Thymus (tissue), 11 donors: ENCODE measurements around the gene NFKBIE. TPM values are rescaled to one million over a fixed set of nuclear protein-coding genes. Genes with fewer than 3 reads are reported as not detected.

ENCODE experiments used
- DNase-seq, 9 donors: peaks; one replicate each; pipeline ENCODE4 v3.0.0-alpha.2; 2013; ENCODE audit warnings: low spot score in 9 of 9, low read depth in 6 of 9, missing footprints in 1 of 9
- H3K27ac ChIP-seq, 2 donors: one replicate each; pipeline ENCODE4 v1.5.1; 2013; ENCODE audit warnings: control low read depth in 1 of 2, low read depth in 1 of 2, low read length in 1 of 2, mild to moderate bottlenecking in 1 of 2, moderate library complexity in 1 of 2
- H3K27me3 ChIP-seq, 2 donors: one replicate each; pipeline ENCODE4 v1.5.1; 2013; ENCODE audit warnings: low read length in 1 of 2; ENCODE audit not compliant: control insufficient read depth in 2 of 2, insufficient read depth in 1 of 2
- H3K36me3 ChIP-seq, 2 donors: one replicate each; pipeline ENCODE4 v1.5.1; 2013; ENCODE audit warnings: low read length in 1 of 2, mild to moderate bottlenecking in 1 of 2, moderate library complexity in 1 of 2; ENCODE audit not compliant: control insufficient read depth in 2 of 2, insufficient read depth in 2 of 2
- H3K4me1 ChIP-seq, 2 donors: one replicate each; pipeline ENCODE4 v1.5.1; 2013; ENCODE audit warnings: low read length in 2 of 2; ENCODE audit not compliant: control insufficient read depth in 2 of 2, insufficient read depth in 2 of 2
- H3K4me3 ChIP-seq, 2 donors: one replicate each; pipeline ENCODE4 v1.5.1; 2013; ENCODE audit warnings: low read length in 2 of 2, control low read depth in 1 of 2, mild to moderate bottlenecking in 1 of 2
- H3K9me3 ChIP-seq, 2 donors: one replicate each; pipeline ENCODE4 v1.5.1; 2013; ENCODE audit warnings: low read length in 1 of 2, mild to moderate bottlenecking in 1 of 2; ENCODE audit not compliant: control insufficient read depth in 2 of 2, insufficient read depth in 1 of 2
- WGBS: extraction: QIAGEN DNeasy Blood & Tissue Kit; methylation state at CpG from one replicate; pipeline ENCODE4 v1.1.7; 2013; 5-methylcytosine and 5-hydroxymethylcytosine counted together
- polyA plus RNA-seq: library from polyadenylated mRNA; stranded (reverse); fragments of 200-250 nt; gene quantifications from one replicate; pipeline ENCODE4 v1.2.3, GENCODE V29; 2013
- total RNA-seq: library from RNA; stranded (reverse); fragments of 120-200 nt; gene quantifications from one replicate; pipeline ENCODE4 v1.2.4, GENCODE V29; 2013
- donor health status: healthy.

Gene NFKBIE
- total and polyA plus RNA-seq, 2 donors: 16.4 to 21.6 TPM

DNA sequence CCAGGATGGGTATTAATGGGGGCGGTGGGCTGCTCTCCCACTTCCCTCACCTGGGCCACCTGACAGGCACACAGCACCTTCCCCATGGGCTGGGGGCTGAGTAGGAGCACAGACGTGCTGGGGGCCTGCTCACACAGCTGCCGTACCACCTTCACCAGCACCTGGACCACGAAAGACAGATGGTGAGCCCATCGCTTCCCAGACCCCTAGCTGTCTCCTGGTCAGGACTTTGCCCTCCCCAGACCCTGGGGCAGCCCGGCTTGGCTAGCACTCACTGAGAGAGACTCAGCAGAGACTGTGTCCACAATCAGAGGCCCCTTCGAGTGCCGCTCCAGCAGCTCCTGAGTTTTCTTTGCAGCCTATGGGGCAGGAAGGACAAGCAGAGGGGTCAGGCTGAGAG, 35.8 kb upstream of the NFKBIE start:
- Histone ChIP-seq H3K27ac (no peak overlapping the region), H3K27me3 (peaks cover 22 to 31% of the 10 kb centered on the region in 2 donors), H3K36me3 (peaks cover 56 to 61% of the 10 kb centered on the region in 2 donors), H3K4me3 (no peak overlapping the region), H3K9me3 (peaks cover 0 to 1% of the 10 kb centered on the region in 2 donors), H3K4me1 (peaks cover 2 to 8% of the 10 kb centered on the region in 2 donors)
- WGBS: 95% methylated on average over 8 of the region's 8 CpGs
- DNase-seq: no peak

- Histone ChIP-seq H3K4me1 (peaks cover 2 to 8% of the 10 kb centered on the region in 2 donors), H3K27ac (no peak overlapping the region), H3K36me3 (peaks cover 49 to 53% of the 10 kb centered on the region in 2 donors), H3K4me3 (no peak overlapping the region), H3K9me3 (peaks cover 0 to 1% of the 10 kb centered on the region in 2 donors), H3K27me3 (peaks cover 26 to 38% of the 10 kb centered on the region in 2 donors)
- 90% methylated on average over 7 of the region's 7 CpGs for WGBS
- DNase-seq: no peak
Observed at GRCh38 chr6:44300292-44300823, 35.0 kb upstream of the NFKBIE start.

DNA sequence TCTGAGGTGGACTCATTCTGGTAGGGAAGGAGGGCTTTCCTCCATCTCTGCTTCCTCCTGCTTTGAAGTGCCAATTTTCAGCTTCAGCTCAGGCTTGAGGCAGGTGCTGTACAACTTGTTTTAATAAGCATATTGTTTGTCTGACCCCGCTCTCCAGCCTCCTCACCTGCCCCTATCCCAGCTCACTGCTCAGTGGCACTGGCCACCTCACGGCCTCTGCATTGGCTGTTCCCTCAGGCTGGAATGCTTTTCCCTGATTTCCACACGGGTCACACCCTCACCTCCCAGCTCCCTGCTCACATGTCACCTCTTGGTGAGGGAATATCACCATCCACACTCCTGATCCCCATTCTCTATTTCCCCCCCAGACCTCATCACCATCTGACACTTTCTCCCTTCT, 33.5 kb upstream of the NFKBIE start:
- no peak overlapping the region for H3K27ac ChIP-seq
- DNase-seq: no peak
- peaks cover 0 to 1% of the 10 kb centered on the region in 2 donors for H3K9me3 ChIP-seq
- H3K4me1 ChIP-seq: peaks cover 2 to 8% of the 10 kb centered on the region in 2 donors
- peaks cover 34 to 38% of the 10 kb centered on the region in 2 donors for H3K36me3 ChIP-seq
- H3K4me3 ChIP-seq: no peak overlapping the region
- peaks cover 30 to 48% of the 10 kb centered on the region in 2 donors for H3K27me3 ChIP-seq
- 93% methylated on average over 3 of the region's 3 CpGs for WGBS

- 65% methylated on average over 20 of the region's 20 CpGs for WGBS
- DNase-seq: no peak
- Histone ChIP-seq H3K27me3 (peaks cover 32 to 52% of the 10 kb centered on the region in 2 donors), H3K4me1 (peaks cover 2 to 8% of the 10 kb centered on the region in 2 donors), H3K9me3 (peaks cover 1 to 3% of the 10 kb centered on the region in 2 donors), H3K27ac (no peak overlapping the region), H3K4me3 (no peak overlapping the region), H3K36me3 (peaks cover 28 to 32% of the 10 kb centered on the region in 2 donors)
Observed at GRCh38 chr6:44298055-44298803, 32.9 kb upstream of the NFKBIE start.

DNA sequence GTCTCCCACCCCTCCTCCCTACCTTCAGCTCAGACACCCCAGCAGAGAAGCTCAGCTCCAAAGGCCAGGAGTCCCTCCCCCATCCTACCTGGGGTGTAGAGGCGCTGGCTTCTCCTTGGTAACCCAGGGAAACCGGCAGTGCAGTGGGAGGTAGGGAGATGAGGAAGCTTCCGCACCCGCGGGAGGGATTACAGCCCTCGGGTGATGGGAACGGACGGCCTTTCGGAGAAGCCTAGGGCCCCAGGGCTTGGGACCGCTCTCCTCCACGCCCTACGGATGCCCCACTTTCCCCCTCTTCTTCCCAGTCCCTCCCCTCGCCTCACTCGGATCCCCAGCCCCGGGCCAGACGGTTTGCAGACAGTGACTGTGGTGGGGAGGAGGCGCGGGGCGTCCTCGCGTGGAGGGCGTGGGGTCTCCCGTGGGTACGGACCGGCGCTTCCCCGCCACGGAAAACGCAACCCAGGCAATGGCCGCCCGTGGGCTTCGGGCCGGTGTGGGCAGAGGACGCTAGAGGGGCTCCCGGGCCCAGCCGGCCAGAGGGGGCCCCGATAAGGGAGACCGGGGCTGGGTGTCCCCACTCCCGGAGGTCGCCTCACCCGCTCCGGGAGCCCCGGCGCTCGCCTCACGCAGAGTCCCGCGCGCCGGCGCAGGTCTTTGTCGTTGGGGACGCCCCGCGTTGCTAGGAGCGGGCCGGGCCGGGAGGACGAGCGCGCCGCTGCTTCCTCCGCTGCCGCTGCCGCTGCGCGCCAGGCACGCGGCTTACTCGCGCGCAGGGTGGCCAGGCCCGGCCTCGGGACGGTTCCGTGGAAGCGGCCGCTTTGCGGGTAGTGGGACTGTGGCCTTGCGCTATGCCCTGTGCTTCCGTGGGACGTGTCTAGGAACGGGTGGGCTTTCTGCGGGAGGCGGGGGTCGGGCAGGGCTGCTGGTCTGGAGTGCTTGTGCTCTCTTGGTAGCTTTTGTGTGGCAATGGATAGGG, 32.0 kb upstream of the NFKBIE start:
- Histone ChIP-seq H3K27ac (no peak overlapping the region), H3K4me3 (peak overlapping the region in 1 of 2 donors; percentile 41), H3K9me3 (peaks cover 1 to 3% of the 10 kb centered on the region in 2 donors), H3K4me1 (peaks cover 2 to 8% of the 10 kb centered on the region in 2 donors), H3K27me3 (peaks cover 32 to 59% of the 10 kb centered on the region in 2 donors), H3K36me3 (peaks cover 19 to 24% of the 10 kb centered on the region in 2 donors)
- DNase-seq: peak in 2 of 9 donors; percentile 33 to 43
- WGBS: 1% methylated on average over 86 of the region's 86 CpGs

DNA sequence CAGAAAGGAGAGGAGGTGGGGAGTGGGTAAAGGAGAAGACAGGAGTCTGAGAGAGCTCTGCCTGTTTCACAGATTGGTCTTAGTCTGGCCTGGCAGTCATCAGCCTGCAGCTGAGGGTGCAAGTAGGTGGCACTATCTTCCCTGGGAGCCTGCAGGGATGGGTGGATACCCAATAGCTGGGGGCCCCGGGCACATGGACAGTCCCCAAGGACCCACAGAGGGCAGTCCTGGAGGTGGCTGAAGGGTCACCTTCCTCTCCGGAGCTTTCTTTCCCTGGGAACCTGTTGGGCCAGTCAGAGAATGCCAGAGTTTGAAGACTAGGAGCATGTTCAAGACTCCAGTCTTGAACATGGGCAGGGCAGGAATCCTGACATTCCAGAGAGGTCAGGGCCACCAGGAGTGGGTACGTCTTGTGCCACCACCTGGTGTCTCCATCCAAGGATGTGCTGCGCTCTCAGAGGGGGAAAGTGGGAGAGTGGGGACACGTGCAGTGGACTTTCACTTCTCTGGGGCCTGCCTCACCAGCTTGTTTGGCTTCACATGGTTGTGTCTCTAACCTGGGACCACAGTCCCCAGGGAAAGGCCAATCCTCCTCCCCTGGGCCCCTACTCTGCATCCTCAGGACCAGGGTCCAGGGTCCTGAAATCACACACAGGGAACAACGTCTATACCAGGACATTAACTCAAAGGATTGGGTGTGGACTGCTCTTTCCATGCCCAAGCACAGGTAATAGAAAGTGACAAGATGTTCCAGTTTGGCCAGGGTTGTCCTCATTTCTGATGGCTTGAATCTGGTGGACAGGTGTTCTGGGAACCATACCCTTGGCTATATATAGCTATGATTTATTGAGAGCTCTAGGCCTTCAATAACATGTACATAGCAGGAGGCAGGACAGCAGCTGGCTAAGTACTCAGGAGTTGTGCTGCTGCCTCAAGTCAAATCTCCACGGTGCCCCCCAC, 29.8 kb upstream of the NFKBIE start:
- H3K36me3 ChIP-seq: peaks cover under 1 to 1% of the 10 kb centered on the region in 2 donors
- H3K9me3 ChIP-seq: peaks cover 0 to 3% of the 10 kb centered on the region in 2 donors
- DNase-seq: no peak
- H3K27me3 ChIP-seq: peaks cover 32 to 81% of the 10 kb centered on the region in 2 donors
- 85% methylated on average over 7 of the region's 7 CpGs for WGBS
- peaks cover 2 to 8% of the 10 kb centered on the region in 2 donors for H3K4me1 ChIP-seq
- H3K4me3 ChIP-seq: no peak overlapping the region
- no peak overlapping the region for H3K27ac ChIP-seq

DNA sequence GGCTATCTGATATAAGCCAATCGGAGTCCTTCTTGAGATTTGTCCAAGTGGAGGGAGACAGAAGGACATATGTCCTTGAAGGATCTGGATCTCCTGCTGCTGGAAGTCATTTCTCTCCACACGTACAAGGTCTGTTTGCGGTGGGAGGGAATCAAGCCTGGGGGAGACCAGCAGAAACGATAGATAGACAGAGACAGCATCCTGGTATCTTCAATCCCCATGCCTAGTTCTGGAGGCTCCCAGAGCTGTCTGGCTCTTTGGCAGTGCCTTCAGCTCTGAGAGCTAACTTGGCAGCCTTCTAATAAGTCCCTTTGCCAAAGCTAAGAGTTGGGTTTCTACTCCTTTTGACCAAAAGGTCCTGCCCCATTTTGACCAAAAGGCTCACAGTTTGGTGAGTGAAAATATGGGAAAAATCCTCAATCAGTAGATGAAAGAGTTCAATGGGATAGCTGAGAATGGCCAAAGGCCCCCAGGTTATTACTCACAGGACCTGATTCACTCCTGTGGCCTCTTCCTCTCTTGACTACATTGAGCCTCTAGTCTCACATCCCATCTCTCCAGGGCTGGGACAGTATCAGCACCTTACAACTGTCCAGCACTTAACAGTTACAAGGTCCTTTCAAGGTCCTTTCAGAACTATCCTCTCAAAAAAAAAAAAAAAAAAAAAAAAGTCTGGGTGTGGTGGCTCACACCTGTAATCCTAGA, 27.5 kb upstream of the NFKBIE start:
- H3K27me3 ChIP-seq: peaks cover 26 to 80% of the 10 kb centered on the region in 2 donors
- 92% methylated on average over 4 of the region's 4 CpGs for WGBS

More for the DNA sequence above, 27.5 kb upstream of the NFKBIE start:
- no peaks in the 10 kb centered on the region for H3K36me3 ChIP-seq
- no peak for DNase-seq
- no peak overlapping the region for H3K4me3 ChIP-seq
- H3K4me1 ChIP-seq: peaks cover 2 to 5% of the 10 kb centered on the region in 2 donors
- H3K9me3 ChIP-seq: peaks cover 0 to 3% of the 10 kb centered on the region in 2 donors
- no peak overlapping the region for H3K27ac ChIP-seq
